Activated T-cell treated with anti-CD3 and anti-CD28 coated beads, Interleukin-2, amount 50 U/mL, for 48 hours (primary cell): ENCODE measurements around the gene PLA2G6.
"Not testable (repeated sequence)": the region's sequence is repeated elsewhere in the genome, so short reads cannot be mapped to it uniquely, and the experiment has no call there.

Experiments used
- DNase-seq, 2 experiments: peaks; one replicate each; pipeline ENCODE4 v3.0.0-alpha.2; 2020

Gene PLA2G6

DNA sequence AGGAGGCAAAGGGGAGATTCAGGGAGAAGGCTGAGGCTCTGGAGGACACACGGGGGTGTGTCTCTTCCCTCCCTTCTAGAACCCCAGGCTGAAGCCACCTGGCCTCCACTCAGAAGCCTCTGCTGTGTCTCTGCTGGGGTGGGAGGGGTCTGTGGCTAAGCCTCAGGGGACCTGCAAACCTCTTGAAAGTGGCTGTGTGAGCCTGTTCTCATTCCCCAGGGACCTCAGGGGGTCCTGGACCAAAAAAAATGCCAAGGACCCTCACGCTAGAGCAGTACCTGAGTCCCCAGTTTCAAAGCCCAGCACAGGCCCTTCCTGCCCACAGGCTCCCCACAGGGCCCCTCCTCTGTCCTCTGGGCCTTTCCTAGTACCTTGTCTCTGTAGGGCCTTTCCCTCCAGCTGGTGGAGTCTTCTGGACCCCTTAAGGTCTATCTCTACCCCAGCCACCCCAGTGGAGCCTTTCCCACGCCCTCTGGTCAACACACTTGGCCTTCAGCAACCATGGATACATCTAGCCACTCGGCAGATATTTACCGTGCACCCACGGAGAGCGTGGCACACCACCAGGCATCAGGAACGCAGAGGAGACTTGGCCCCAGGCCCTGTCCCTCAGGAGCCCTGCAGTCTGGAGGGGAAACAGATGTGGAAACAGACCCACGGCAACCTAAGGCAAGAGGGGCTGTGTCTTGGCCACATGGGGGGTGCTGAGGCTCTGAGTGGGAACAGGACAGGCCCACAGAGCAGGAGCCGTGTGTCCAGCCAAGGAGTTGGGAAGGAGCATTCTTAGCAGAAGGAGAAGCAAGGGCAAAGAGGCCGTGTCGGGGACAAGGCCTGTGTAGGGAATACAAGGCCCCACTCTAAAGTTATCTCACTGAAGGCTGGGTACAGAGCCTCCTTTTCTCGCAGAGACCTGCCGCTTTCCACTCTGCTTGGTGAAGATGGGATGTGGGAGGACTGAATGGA lies 18.5 kb downstream of the PLA2G6 start:
- no peak for DNase-seq

DNA sequence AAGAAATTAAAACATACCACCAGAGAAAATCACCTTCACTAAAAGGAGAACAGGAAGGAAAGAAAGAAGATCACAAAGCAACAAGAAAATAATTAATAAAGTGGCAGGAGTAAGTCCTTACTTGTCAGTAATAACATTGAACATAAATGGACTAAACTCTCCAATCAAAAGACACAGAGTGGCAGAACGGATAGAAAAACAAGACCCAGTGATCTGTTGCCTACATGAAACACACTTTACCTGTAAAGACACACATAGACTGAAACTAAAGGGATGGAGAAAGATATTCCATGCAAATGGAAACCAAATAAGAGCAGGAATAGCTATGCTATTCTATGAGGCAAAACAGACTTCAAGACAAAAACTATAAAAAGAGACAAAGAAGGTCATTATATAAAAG lies 25.9 kb downstream of the PLA2G6 start:
- DNase-seq: no peak

DNA sequence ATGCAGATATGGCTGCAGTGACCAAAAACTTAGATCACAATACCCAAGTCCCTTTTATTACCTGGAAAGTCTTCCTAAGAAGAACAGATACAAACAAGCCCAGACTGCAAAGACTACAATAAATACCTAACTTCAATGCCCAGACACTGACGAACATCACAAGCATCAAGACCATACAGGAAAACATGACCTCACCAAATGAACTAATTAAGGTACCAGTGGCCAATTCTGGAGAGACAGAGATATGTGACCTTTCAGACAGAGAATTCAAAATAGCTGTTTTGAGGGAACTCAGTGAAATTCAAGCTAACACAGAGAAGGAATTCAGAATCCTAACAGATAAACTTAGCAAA lies 27.1 kb downstream of the PLA2G6 start:
- DNase-seq: not testable (repeated sequence)

DNA sequence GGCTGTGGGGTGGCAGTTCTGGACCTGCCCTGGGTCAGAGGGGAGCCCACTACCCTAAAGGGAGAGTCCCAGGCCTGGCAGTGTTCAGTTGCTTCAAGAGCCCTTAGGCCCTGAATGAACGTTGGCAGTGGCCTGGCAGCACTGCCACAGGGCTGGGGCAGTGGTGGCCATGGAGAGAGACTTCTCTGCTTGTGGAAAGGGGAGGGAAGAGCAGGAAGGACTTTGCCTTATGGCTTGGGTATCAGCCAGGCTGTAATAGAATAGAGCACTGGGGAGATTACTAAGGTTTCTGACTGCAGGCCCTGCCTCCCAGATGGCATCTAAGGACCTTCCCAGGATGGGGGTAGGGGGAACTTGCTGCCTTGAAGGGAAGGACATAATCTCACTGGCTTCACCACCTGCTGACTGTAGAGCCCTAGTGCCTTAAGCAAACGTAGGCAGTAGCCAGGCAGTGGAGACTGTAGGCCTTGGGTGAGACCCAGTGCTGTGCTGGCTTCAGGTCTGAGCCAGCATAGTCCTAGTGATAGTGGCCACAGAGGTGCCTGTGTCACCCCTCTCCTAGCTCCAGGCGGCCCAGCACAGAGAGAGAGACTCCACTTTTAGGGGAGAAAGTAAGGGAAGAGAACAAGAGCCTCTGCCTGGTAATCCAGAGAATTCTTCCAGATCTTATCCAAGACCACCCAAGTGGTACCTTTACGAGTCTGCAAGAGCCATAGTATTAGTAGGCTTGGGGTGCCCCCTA lies 27.6 kb downstream of the PLA2G6 start:
- DNase-seq: no peak

DNA sequence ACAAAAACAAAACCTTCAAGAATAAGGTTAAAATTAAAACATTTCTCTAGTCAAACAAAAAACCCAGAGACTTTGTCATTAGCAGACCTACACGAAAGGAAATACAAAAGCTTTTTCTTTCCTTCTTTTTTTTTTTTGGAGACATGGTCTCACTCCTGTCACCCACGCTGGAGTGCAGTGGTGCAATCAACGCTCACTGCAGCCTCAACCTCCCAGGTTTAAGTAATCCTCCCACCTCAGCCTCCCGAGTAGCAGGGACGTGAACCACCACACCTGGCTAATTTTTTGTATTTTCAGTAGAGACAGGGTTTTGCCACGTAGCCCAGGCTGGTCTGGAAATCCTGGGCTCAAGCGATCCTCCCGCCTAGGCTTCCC lies 30.5 kb downstream of the PLA2G6 start:
- DNase-seq: no peak

DNA sequence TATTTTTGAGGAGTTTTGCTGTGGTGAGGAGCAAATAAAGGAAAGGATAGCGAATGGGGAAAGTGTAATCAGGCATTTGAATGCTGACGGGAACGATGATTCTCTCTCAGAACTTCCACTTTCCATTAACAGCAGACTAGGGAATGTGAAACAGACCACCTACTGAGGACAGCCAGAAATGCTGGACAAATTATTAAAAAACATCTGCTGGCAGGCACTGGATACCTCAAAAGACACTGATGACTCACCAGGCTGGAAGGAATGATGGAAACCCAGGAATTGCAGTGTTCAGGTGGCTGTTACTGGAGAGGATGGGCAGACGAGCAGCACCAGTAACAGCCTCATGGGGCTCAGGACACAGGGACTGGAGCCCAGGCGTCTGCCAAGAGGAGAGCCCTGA lies 33.4 kb downstream of the PLA2G6 start:
- no peak for DNase-seq

DNA sequence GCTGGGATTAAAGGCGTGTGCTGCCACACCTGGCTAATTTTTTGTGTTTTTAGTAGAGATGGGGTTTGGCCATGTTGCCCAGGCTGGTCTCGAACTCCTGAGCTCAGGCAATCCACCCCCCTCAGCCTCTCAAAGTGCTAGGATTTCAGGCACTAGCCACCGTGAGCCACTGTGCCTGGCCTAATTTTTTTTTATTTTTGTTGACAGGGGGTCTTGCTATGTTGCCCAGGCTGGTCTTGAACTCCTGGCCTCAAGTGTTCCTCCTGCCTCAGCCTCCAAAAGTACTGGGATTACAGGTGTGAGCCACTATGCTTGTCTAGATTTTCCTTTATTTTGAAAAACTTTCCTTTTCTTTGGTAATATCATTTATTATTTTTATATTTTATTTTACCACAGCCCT lies 35.5 kb downstream of the PLA2G6 start:
- DNase-seq: not testable (repeated sequence)

DNA sequence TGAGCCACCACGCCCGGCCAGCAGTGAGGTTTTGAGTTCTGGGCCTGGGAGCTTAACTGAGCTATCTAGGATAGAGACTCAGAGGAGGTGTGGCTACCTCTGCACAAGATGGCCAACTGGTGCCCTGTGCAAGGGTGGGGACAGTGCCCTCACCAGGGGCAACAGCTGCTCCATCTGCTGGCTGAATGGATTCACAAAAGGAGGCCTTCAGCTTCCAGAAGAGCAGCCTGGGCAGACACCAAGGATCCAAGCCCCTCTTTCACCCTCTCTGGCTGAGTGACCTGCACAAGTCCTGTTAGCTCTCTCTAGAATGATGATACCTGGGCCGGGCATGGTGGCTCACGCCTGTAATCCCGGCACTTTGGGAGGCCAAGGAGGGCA lies 37.6 kb downstream of the PLA2G6 start:
- no peak for DNase-seq

DNA sequence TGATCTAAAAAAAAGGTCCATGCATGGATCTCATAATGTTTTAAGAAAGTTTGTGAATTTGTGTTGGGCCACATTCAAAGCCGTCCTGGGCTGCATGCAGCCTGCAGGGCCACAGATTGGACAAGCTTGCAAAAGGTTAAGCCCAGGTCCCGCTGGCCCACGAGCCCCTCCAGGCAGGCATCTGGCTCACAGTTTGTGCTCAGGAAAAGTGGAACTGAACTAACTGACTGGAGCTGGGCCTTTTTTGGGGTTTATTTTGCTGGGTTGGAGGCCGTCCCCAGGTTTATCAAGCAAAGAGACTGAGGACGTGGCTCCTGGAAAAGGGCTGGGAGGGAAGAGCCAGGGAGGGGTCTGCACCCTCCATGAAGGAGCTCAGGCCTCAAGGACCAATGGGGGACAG lies 39.0 kb downstream of the PLA2G6 start:
- no peak for DNase-seq

DNA sequence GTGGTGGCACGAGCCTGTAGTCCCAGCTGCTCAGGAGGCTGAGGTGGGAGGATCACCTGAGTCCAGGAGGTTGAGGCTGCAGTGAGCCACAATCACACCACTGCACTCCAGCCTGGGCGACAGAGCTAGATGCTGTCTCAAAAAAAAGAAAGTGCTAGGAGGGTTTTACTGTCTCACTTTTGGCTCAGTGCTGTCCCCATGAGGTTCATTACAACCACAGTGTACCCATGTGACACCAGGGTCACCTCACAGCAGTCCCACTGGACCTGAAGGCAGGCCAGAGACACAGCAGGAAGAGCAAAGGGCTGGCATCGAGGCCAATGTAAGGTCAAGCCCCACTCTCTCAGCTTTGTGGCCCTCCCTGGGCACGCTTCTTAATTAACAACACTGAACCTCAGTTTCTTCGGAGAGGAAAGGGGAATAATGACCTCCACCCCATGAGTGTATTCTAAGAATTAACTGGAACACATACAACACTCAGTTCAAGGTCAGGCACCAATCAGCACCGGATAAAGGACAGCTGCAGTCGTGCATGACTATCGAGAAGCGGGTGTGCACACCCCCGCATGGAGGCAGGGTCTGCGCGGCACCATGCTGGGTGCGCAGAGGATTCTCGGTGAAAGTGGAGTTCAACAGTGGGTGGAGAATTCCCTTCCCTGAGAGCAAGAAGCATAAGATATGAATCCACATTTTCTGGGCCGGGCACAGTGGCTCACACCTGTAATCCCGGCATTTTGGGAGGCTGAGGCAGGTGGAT lies 40.2 kb downstream of the PLA2G6 start:
- no peak for DNase-seq

DNA sequence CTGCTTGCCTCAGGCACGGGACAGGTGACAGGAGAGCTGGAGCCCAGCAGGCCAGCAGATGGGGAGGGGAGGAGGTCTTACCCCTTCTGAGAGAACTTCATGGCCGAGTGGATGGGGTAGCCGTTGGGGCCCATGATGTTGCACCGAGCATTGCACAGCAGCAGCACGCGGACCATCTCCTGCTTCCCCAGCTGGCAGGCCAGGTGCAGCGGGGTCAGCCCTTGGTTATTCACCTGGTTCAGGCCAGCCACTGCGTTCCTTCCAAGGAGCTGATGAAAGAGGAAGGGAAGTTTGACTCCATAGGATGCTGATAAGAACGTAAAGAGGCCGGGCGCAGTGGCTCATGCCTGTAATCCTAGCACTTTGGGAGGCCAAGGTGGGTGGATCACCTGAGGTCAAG lies 41.7 kb downstream of the PLA2G6 start:
- no peak for DNase-seq

DNA sequence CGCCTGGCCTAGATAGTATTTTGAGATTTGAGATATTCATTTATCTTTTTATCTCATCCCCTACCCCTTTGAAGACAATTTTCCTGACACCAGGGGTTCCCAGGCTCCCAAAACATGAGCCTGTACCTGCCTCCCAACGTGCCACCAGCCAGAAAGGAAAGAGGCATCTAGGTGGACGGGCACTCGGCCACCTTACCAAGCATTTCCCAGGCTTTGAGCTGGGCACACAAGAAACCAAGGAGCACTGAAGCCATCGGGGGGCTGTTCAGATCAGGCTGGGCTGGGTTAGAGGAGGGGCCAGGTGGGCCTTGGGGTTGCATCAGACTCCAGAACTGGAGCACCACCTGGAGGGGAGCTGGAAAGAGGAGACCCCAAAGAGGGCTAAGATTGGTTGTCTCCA lies 42.7 kb downstream of the PLA2G6 start:
- DNase-seq: no peak

DNA sequence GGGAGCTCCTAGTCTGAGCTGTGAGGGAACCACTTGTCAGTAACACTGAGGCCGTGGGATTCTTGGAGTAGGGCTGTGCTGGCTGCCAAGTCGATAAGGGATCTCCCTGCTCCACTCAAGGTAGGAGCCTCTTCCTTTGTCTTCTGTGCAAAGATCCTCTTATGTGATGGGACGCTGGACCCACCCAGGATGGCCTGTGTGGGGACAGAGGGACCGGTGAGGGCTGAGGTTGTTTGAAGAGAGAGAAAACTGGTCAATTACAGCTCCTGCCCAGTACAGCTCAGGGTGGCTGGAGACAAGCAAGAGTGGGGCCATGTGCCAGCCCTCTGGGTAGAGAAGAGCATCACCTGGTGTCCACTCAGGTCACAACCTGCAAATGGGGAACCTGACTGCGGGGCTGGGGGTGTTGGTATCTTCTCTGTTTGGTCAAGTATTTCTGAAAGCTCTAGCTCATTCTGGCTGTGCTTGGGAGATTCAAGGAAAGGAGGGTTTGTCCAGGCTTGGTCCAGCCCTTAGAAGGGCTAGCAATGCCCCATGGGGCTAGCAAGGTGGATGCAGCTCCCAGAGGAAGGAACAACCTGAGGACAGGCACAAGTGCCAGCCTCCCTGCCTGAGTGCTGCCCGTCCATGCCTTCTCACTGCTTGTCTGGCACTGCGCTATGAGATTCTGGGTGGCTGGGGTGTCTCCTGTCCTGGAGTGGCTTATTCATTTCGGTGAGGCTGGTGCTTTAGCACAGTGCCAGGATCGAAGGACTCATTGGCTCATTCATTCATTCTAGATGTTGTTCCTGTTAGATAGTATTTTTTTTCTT lies 43.5 kb downstream of the PLA2G6 start:
- DNase-seq: no peak

DNA sequence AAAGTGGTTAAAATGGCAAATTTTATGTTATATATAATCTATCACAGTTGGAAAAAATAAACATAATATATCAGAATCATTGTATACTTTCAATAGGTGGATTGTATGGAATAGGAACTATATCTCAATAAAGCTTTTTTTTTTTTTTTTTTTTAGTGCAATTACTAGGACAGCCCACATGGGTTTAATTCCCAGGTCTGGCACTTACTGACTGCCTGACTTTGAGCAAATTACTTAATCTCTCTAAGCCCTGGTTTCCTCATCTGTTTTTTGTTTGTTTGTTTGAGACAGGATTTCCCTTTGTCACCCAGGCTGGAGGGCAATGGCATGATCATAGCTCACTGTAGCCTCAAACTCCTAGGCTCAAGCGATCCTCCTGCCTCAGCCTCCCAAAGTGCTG lies 45.0 kb downstream of the PLA2G6 start:
- no peak for DNase-seq

DNA sequence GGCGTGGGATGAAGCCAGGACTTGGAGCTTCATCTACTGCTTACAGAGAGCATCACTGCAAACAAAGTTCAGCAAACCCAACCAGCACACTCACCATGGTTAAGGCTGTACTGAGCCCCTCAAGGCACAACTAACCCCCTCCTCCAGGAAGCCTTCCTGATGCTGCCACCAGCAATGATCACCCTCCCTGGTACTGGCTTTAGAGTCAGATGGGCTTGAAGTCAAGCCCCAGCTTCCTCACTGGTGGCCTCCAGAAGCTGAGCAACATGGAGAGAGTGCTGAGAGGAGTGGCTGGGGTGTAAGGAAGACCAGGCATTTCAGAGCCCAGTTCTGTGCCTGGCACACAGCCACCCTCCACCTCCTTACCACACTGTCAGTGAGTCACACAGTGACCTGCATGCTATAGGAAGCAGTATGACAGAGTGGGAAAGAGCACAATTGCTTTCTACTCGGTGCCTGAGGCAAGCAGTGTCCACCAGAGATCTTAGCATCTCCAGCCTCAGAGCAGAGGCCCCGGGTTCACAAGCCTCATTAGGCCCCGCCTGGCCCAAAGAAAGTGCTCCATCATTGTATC lies 46.4 kb downstream of the PLA2G6 start:
- no peak for DNase-seq

DNA sequence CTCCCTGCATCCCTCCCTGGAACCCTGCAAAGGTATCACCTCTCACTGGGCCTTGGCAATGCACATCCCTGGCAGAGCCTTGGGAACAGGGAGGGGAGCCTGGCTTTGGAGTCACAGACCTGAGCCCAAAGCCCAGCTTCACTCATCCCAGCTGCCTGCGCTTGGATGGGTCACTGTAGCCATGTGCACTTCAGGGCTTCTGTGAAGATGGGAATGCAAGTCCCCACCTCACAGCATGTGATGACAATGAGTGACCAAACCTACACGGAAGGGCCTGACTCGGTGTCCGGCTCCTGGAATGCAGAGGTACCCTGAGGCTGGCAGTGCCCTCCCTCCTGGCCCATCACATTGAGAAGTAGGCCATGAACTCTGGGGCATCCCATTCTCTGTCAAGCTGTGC lies 48.3 kb downstream of the PLA2G6 start:
- no peak for DNase-seq

DNA sequence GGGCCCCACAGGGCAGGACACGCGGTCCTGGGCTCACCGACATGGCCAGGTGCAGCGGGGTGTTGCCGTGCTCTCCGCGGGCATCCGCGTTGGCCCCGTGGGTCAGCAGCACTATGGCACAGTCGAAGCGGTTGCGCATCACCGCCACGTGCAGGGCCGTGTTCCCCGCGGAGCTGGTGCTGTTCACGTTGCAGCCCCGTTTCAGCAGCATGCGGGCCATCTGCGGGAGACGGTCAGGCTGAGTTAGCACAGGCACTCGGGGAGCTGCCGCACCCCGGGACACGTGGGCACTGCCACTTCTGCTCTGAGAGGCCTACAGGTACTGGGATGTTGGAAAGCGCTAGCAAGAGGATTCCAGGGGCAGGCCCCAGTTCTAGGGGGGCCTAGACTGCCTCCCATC lies 48.8 kb downstream of the PLA2G6 start:
- no peak for DNase-seq

DNA sequence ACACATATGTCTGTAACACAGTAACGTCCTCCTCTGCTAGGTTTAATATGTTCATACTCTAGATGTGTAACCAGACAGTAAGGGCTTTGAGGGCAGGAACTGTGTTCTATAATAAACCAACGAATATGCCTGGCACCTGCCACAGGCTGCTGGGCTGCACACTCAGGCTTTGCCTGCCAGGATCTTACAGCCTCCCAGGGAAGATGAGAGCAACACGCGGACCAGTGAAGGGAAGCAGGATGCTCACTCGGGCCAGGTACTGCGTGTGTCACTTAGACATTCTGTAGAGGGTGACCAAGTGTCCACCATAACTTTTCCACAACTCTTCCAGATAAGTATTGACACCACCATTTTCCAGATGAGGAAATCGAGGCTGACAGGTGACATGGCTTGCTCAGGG lies 49.5 kb downstream of the PLA2G6 start:
- no peak for DNase-seq

DNA sequence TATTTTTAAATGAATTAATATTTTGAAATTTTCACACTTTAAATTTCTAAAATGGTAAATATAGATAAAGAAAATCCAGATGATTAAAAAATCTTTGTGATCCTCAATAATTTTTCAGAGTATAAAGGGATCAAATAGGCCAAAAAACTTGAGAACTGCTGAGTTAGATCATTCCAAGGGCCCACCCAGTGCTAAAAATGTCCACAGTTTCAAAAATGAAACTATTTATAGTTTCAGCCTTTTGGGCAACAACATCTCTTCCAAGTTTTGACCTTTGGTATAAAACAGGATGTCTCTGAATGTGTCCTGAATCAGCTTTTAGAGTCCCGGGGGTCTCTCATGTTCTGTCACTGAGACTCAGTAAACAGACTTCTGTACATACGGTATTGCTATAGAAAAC lies 50.2 kb downstream of the PLA2G6 start:
- DNase-seq: no peak

DNA sequence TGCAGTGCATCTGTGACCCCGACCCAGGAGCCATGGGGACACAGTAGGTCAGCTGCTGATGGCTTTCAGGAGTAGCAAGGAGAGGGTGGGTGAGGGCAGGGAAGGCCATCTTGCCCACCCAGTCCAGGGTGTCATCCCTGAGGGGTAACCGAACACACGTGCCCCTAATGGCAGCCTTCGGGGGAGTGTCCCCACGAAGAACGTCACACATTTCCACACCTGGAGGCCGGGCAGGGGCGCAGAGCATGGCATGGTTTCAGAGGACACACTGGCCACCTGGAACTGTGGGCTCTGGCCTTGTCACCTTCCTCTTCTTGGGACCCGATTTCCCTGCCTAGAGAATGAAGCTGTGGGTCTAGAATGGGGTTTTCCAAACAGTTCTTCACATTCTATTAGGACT lies 51.8 kb downstream of the PLA2G6 start:
- DNase-seq: no peak

DNA sequence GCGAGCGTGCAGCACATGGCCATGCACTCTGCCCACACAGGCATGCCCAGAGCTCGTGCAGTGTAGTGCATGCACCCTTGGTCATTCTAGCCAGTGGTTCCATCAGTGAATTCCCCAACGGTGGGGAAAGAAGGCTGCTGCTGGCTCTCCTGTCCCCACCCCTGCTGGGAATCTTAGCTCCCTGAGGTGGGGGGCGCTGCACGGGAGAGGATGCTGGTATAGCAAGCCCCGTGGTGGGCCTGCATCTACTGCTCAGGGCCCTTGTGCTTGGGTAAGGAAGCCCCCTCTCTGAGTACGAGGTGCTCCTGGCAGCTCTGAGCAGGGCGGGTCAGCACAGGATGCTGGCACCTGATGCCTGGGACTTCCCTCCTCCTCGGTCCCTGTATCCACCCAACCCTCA lies 52.6 kb downstream of the PLA2G6 start:
- no peak for DNase-seq

DNA sequence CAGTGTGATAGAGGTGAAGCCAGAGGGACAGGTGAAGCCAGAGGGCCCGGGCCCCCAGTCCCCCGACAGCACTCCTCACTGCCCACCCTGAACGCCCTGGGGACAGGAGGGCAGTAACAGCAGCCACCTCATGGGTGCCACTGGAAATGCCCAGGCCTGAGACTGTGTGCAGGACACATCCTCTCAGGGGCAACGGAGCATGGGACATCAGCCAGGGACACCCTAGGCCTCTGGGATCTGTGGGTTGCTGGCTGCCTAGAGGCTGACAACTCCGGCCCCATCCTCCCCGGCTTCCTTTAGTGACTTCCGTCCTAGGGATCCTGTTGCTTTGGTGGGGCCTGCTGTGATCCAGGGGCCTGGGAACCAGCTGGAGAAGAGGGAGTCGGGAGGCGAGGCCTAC lies 53.8 kb downstream of the PLA2G6 start:
- DNase-seq: no peak
